ENCODE measurements around the gene POLDIP3.

- peak; percentile 100 for TF ChIP-seq SIN3A (IDR thresholded peaks at IDR 0.05; ENCODE audit: low read depth)
- TF ChIP-seq JUND (IDR thresholded peaks at IDR 0.05) = peak; percentile 91
- no peak for TF ChIP-seq CTCF (IDR thresholded peaks at IDR 0.05 in 2 of 3, conservative IDR thresholded peaks at IDR 0.05 in 1 of 3; ENCODE audit: borderline replicate concordance in 1 of 3, insufficient read depth in 1 of 3, low read depth in 2 of 3, low read length in 2 of 3)
- no peak; the same call in 1 of the 2 replicates for TF ChIP-seq EGR1 (IDR thresholded peaks at IDR 0.05; ENCODE audit: low read depth)
- peak; percentile 30; the same call in 1 of the 2 replicates for TF ChIP-seq RAD21 (IDR thresholded peaks at IDR 0.05; ENCODE audit: low read depth)
- no peak for TF ChIP-seq EZH2 (IDR thresholded peaks at IDR 0.05)
- no peak for TF ChIP-seq EZH2phosphoT487 (IDR thresholded peaks at IDR 0.05; ENCODE audit: borderline replicate concordance)
- TF ChIP-seq POLR2A (IDR thresholded peaks at IDR 0.05; ENCODE audit: borderline replicate concordance, extremely low read depth, insufficient read depth, insufficient read length) = peak; percentile 100
- TF ChIP-seq CEBPB (IDR thresholded peaks at IDR 0.05; ENCODE audit: low read depth) = peak; percentile 89
- TF ChIP-seq REST (IDR thresholded peaks at IDR 0.05; ENCODE audit: low read depth) = no peak
- peak; percentile 95 for TF ChIP-seq SP1 (IDR thresholded peaks at IDR 0.05; ENCODE audit: low read depth)
- TF ChIP-seq, protein P1, sequence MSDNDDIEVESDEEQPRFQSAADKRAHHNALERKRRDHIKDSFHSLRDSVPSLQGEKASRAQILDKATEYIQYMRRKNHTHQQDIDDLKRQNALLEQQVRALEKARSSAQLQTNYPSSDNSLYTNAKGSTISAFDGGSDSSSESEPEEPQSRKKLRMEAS (IDR thresholded peaks at IDR 0.05) = peak; percentile 83
Measured at GRCh38 chr22:42615092-42615859, 593 bp upstream of the POLDIP3 start.
